SK-N-SH (cell line): ENCODE measurements around the gene MEN1. TPM values are rescaled to one million over a fixed set of nuclear protein-coding genes. Genes with fewer than 3 reads are reported as not detected.

Experiments used
- CTCF ChIA-PET: fragments of 300-600, 350-600 bp; formaldehyde crosslinking; extraction: SDS; loops from one replicate; lab custom pipeline; 2021; lab: Yijun Ruan, JAX
- POLR2A ChIA-PET: fragments of 350-600 bp; sonication (Branson Sonifier 250); formaldehyde crosslinking; extraction: SDS; loops from one replicate; lab custom pipeline; 2020; ENCODE audit warnings: antibody characterized with exemption, inconsistent platforms; lab: Yijun Ruan, JAX
- DNase-seq: peaks from one replicate; pipeline ENCODE4 v3.0.0; 2012
- H2AFZ ChIP-seq: fragments of 200-600 bp; sonication (generic); 2 replicates; pipeline ENCODE4 v1.8.1; 2016; ENCODE audit warnings: antibody characterized with exemption, mild to moderate bottlenecking, low read depth
- H3F3A ChIP-seq: fragments of 200-600 bp; sonication (generic); replicated peaks from 2 replicates; pipeline ENCODE3; 2016; ENCODE audit warnings: antibody characterized with exemption, mild to moderate bottlenecking; ENCODE audit not compliant: insufficient read depth
- H3K27ac ChIP-seq, 2 experiments: fragments of 200-500 bp in 1 of 2; fragments of 200-600 bp in 1 of 2; sonication (Bioruptor generic) in 1 of 2; sonication (generic), shearing (Covaris generic) in 1 of 2; 2 replicates each; pipeline versions ENCODE4 v1.5.1 to v1.6.1; 2014 to 2016; ENCODE audit warnings: low read depth in 2 of 2, inconsistent platforms in 1 of 2, low read length in 1 of 2, mild to moderate bottlenecking in 1 of 2, mixed read lengths in 1 of 2
- H3K27me3 ChIP-seq: fragments of 200-600 bp; sonication (generic), shearing (Covaris generic); 2 replicates; pipeline ENCODE4 v1.6.1; 2016; ENCODE audit warnings: mixed run types; ENCODE audit not compliant: insufficient read depth
- H3K36me3 ChIP-seq, 2 experiments: fragments of 200-500 bp in 1 of 2; fragments of 200-600 bp in 1 of 2; sonication (Bioruptor generic) in 1 of 2; sonication (generic) in 1 of 2; replicated peaks in 1 of 2; 2 replicates each; pipeline versions ENCODE3 to v1.5.1; 2014 to 2016; ENCODE audit warnings: low read length in 1 of 2, mild to moderate bottlenecking in 1 of 2; ENCODE audit not compliant: insufficient read depth in 2 of 2, control insufficient read depth in 1 of 2
- H3K4me1 ChIP-seq, 2 experiments: fragments of 200-500 bp in 1 of 2; fragments of 200-600 bp in 1 of 2; sonication (Bioruptor generic) in 1 of 2; sonication (generic), shearing (Covaris generic) in 1 of 2; 2 replicates each; pipeline versions ENCODE4 v1.5.1 to v1.6.1; 2014 to 2016; ENCODE audit warnings: low read depth in 1 of 2, low read length in 1 of 2, mixed run types in 1 of 2; ENCODE audit not compliant: insufficient read depth in 2 of 2, control insufficient read depth in 1 of 2
- H3K4me2 ChIP-seq: fragments of 200-600 bp; sonication (generic), shearing (Covaris generic); 2 replicates; pipeline ENCODE4 v1.6.1; 2017; ENCODE audit warnings: mixed run types
- H3K4me3 ChIP-seq, 2 experiments: fragments of 200-500 bp in 1 of 2; fragments of 200-600 bp in 1 of 2; sonication (Bioruptor generic) in 1 of 2; sonication (generic), shearing (Covaris generic) in 1 of 2; 2 replicates each; pipeline versions ENCODE4 v1.5.1 to v1.8.1; 2014 to 2016; ENCODE audit warnings: low read depth in 2 of 2, inconsistent platforms in 1 of 2, low read length in 1 of 2, mild to moderate bottlenecking in 1 of 2, mixed read lengths in 1 of 2, moderate library complexity in 1 of 2
- H3K79me2 ChIP-seq: fragments of 200-600 bp; sonication (generic); 2 replicates; pipeline ENCODE4 v1.8.1; 2017; ENCODE audit warnings: mild to moderate bottlenecking; ENCODE audit not compliant: insufficient read depth
- H3K9ac ChIP-seq: fragments of 200-600 bp; sonication (generic); 2 replicates; pipeline ENCODE4 v1.6.1; 2017; ENCODE audit warnings: mixed run types
- H3K9me2 ChIP-seq: fragments of 200-600 bp; sonication (generic); 2 replicates; pipeline ENCODE4 v1.6.1; 2017; ENCODE audit warnings: mixed run types
- H3K9me3 ChIP-seq: fragments of 200-600 bp; sonication (generic); 2 replicates; pipeline ENCODE4 v1.6.1; 2017; ENCODE audit warnings: mixed run types, mild to moderate bottlenecking, moderate library complexity
- H4K20me1 ChIP-seq: fragments of 200-600 bp; sonication (generic); 2 replicates; pipeline ENCODE4 v1.6.1; 2017; ENCODE audit warnings: mild to moderate bottlenecking, mixed run types; ENCODE audit not compliant: insufficient read depth
- FOXJ3 ChIP-seq: sonication (generic); formaldehyde crosslinking; IDR thresholded peaks from 2 replicates; pipeline ENCODE4 v1.5.1; 2020; ENCODE audit warnings: mild to moderate bottlenecking, missing genetic modification reagents
- FOXM1 ChIP-seq: IDR thresholded peaks from 2 replicates; pipeline ENCODE4 v1.4.0; 2012; ENCODE audit warnings: low read depth, mild to moderate bottlenecking
- GABPA ChIP-seq: IDR thresholded peaks from 2 replicates; pipeline ENCODE4 v1.4.0; 2012; ENCODE audit warnings: low read depth, mild to moderate bottlenecking
- JUND ChIP-seq: IDR thresholded peaks from 2 replicates; pipeline ENCODE4 v1.4.0; 2012
- MEF2A ChIP-seq: IDR thresholded peaks from 2 replicates; pipeline ENCODE4 v1.4.0; 2012; ENCODE audit warnings: low read depth, borderline replicate concordance
- NRF1 ChIP-seq: IDR thresholded peaks from 2 replicates; pipeline ENCODE4 v1.6.1; 2012; ENCODE audit warnings: low read depth, mild to moderate bottlenecking, low read length
- RAD21 ChIP-seq: IDR thresholded peaks from 2 replicates; pipeline ENCODE4 v1.6.1; 2012; ENCODE audit warnings: mild to moderate bottlenecking, low read length
- RXRA ChIP-seq: IDR thresholded peaks from 2 replicates; pipeline ENCODE4 v1.4.0; 2012; ENCODE audit warnings: low read depth, mild to moderate bottlenecking, borderline replicate concordance
- SIN3A ChIP-seq: IDR thresholded peaks from 2 replicates; pipeline ENCODE4 v1.6.1; 2012; ENCODE audit warnings: low read depth, mild to moderate bottlenecking, low read length, moderate library complexity, borderline replicate concordance
- SMC3 ChIP-seq: IDR thresholded peaks from 2 replicates; pipeline ENCODE4 v1.6.1; 2012; ENCODE audit warnings: low read depth, low read length, improper control_type of control experiment
- TAF1 ChIP-seq: IDR thresholded peaks from 2 replicates; pipeline ENCODE4 v1.6.1; 2012; ENCODE audit warnings: low read depth, mild to moderate bottlenecking, low read length, moderate library complexity, borderline replicate concordance
- YY1 ChIP-seq: IDR thresholded peaks from 2 replicates; pipeline ENCODE4 v1.4.0; 2012; ENCODE audit warnings: low read depth, mild to moderate bottlenecking
- WGBS: methylation state at CpG from one replicate; pipeline ENCODE4 v1.1.6; 2017; ENCODE audit warnings: low lambda C conversion rate; 5-methylcytosine and 5-hydroxymethylcytosine counted together
- polyA plus RNA-seq, 3 experiments: library from polyadenylated mRNA; depleted of rRNA; stranded (reverse); fragments of >200 nt; gene quantifications; 2 replicates each; pipeline ENCODE4 v1.2.3, GENCODE V29; 2012
- TF ChIP-seq, protein P1 (sequence below): IDR thresholded peaks from 2 replicates; pipeline ENCODE4; 2012
- TF ChIP-seq, protein P2 (sequence below): fragments of 150-350 bp; IDR thresholded peaks from 2 replicates; pipeline ENCODE4 v1.6.1; 2016; ENCODE audit warnings: mild to moderate bottlenecking, low read depth, low read length
- TF ChIP-seq, protein P3 (sequence below): fragments of 200-600 bp; sonication (generic); IDR thresholded peaks from 2 replicates; pipeline ENCODE4 v1.6.1; 2017; ENCODE audit warnings: antibody characterized with exemption, mild to moderate bottlenecking, moderate library complexity

The MEN1 gene
- polyA plus RNA-seq, 1 of the 3 experiments (the other 2 are of a cell fraction) = 52.9 TPM

DNA sequence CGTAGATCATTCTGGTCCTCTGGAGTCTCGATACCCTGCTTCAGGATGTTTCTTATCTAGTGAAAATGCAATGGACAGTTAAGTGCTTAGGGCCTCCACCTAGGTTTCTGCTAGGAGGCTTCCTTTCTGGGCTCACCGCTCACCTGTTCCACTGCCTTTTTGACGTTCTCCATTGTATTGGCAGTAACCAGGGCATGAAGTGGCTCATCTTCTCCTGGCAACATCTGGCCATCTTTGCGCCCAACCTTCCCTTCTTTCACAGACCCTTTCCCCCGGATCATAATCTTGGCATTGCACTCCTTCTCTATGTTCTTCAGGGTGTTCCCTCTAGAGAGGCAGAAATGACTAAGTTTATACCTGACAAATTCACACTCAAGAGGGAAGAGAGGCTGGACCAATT is 41.1 kb downstream of the MEN1 start (continued):
- TF ChIP-seq GABPA = no peak
- TF ChIP-seq RXRA = no peak
- no peak for TF ChIP-seq MEF2A
- no peak for TF ChIP-seq JUND

DNA sequence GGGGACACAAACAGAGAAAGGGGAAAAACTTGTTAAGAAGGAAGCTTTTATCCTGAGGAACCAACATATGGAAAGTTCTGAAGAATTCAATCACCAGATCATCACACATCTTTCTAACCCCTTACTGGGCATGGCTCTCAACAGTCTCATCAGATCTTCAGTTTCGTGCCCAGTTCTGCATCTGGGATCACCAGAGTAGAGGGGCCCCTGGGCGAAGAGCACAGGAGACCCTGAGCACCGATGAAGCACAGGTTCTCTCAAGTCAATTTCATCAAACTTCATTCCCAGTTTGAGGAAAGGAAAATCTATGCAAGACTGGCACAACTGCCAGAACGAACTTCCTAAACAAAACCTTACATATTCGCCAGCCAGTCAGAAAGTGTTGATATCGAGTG is 42.1 kb downstream of the MEN1 start:
- Histone ChIP-seq H3K9me3 (no peaks in the 10 kb centered on the region), H3K27ac (no peak overlapping the region), H2AFZ (no peak overlapping the region), H3K9me2 (no peaks in the 10 kb centered on the region), H3K79me2 (peaks cover 69% of the 10 kb centered on the region), H3K9ac (no peak overlapping the region), H3K36me3 (peaks cover 80 to 96% of the 10 kb centered on the region in 2 experiments), H3F3A (peaks cover 51% of the 10 kb centered on the region), H3K4me1 (peaks cover 6 to 13% of the 10 kb centered on the region in 2 experiments; a peak in 3 of 4 replicates), H3K4me2 (no peak overlapping the region), H3K27me3 (no peaks in the 10 kb centered on the region), H4K20me1 (peaks cover 88% of the 10 kb centered on the region), H3K4me3 (no peak overlapping the region)
- DNase-seq = no peak
- POLR2A ChIA-PET = no interaction called here
- no peak for TF ChIP-seq NRF1
- TF ChIP-seq, protein P1, sequence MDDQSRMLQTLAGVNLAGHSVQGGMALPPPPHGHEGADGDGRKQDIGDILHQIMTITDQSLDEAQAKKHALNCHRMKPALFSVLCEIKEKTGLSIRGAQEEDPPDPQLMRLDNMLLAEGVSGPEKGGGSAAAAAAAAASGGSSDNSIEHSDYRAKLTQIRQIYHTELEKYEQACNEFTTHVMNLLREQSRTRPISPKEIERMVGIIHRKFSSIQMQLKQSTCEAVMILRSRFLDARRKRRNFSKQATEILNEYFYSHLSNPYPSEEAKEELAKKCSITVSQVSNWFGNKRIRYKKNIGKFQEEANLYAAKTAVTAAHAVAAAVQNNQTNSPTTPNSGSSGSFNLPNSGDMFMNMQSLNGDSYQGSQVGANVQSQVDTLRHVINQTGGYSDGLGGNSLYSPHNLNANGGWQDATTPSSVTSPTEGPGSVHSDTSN = no peak
- no peak for TF ChIP-seq YY1
- TF ChIP-seq FOXJ3 (CRISPR knock-in tag) = no peak
- TF ChIP-seq TAF1 = no peak
- TF ChIP-seq SIN3A = no peak
- TF ChIP-seq GABPA = no peak
- no peak for TF ChIP-seq FOXM1
- 90% methylated on average over 5 of the region's 6 CpGs for WGBS
- CTCF ChIA-PET = interaction anchor here (0.6 to 4.4 kb wide), 18 partner anchors 8 to 1061 kb away, joined by 3 to 47 read pairs (median 4); partner anchors contain the start of genes PYGM, RASGRP2 and SF1

DNA sequence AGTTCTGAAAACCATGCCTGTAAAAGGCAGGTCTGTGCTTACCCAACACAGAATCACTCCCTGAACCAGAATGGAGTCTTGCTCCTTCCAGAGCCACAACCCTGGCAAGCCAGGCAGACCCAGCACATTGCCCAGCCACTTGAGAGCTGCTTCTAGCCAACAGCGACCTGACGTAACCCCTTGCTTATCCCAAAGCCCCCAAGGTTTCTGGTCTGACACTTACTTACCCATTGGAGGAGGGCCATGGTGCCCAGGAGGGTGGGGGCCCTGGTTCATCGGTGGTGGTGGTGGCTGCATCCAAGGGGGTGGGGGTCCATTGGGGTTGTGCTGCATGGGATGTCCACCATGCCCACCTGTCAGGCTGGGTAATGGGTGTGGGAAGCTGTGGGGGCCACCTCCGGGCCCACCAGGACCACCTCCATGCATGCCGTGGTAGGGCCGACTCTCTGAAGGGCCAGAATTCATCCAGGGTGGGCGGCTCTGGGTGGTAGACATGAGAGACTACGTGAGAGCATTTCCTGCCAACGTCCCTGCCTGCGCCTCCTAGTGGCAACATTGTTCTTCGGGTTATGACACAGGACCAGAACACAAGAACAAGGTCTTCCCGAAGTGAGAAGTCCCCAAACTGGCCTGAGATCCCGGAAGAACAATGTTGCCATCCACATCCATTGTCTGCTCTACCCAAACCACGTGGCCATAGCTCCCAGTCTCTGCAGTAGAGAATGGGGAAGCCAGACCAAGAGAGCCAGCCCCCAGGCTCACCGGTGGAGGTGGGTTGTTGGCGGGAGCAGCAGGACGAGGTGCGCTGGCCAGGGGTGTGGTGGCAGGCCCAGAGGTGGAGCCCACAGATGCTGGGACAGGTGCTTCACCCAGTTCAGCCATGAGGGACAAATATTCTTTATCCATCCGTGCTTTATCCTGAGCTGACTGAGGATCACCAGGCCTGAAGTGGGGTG is 42.7 kb downstream of the MEN1 start:
- Histone ChIP-seq H3K27ac (no peak overlapping the region; a peak in 1 of 4 replicates), H3K9me3 (no peaks in the 10 kb centered on the region), H3F3A (peaks cover 54% of the 10 kb centered on the region), H2AFZ (no peak overlapping the region), H4K20me1 (peaks cover 88% of the 10 kb centered on the region), H3K9me2 (no peaks in the 10 kb centered on the region), H3K79me2 (peaks cover 62% of the 10 kb centered on the region), H3K27me3 (no peaks in the 10 kb centered on the region), H3K4me2 (no peak overlapping the region), H3K36me3 (peaks cover 76 to 96% of the 10 kb centered on the region in 2 experiments), H3K4me1 (peaks cover 11 to 19% of the 10 kb centered on the region in 2 experiments; a peak in 3 of 4 replicates), H3K4me3 (no peak overlapping the region; a peak in 1 of 4 replicates), H3K9ac (no peak overlapping the region)
- CTCF ChIA-PET = interaction anchor here (0.6 to 4.4 kb wide), 26 partner anchors 8 to 1062 kb away, joined by 3 to 47 read pairs (median 4); partner anchors contain the start of genes PYGM, RASGRP2 and SF1
- peak; percentile 76 for DNase-seq
- peak; percentile 46 for TF ChIP-seq SMC3
- TF ChIP-seq, protein P2, sequence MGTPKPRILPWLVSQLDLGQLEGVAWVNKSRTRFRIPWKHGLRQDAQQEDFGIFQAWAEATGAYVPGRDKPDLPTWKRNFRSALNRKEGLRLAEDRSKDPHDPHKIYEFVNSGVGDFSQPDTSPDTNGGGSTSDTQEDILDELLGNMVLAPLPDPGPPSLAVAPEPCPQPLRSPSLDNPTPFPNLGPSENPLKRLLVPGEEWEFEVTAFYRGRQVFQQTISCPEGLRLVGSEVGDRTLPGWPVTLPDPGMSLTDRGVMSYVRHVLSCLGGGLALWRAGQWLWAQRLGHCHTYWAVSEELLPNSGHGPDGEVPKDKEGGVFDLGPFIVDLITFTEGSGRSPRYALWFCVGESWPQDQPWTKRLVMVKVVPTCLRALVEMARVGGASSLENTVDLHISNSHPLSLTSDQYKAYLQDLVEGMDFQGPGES = no peak
- peak; percentile 45 for TF ChIP-seq RAD21
- TF ChIP-seq, protein P3, sequence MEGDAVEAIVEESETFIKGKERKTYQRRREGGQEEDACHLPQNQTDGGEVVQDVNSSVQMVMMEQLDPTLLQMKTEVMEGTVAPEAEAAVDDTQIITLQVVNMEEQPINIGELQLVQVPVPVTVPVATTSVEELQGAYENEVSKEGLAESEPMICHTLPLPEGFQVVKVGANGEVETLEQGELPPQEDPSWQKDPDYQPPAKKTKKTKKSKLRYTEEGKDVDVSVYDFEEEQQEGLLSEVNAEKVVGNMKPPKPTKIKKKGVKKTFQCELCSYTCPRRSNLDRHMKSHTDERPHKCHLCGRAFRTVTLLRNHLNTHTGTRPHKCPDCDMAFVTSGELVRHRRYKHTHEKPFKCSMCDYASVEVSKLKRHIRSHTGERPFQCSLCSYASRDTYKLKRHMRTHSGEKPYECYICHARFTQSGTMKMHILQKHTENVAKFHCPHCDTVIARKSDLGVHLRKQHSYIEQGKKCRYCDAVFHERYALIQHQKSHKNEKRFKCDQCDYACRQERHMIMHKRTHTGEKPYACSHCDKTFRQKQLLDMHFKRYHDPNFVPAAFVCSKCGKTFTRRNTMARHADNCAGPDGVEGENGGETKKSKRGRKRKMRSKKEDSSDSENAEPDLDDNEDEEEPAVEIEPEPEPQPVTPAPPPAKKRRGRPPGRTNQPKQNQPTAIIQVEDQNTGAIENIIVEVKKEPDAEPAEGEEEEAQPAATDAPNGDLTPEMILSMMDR = peak; percentile 83
- 58% methylated on average over 15 of the region's 19 CpGs for WGBS
- POLR2A ChIA-PET = no interaction called here
